ENCODE results near the gene C1orf21. TPM values are rescaled to one million over a fixed set of nuclear protein-coding genes. Genes with fewer than 3 reads are reported as not detected.

The C1orf21 gene
- polyA plus RNA-seq, 1 donor (not counting 4 experiments of a cell fraction or from before 2014, with no cell fraction given) = 44.3 TPM

- H3K9ac ChIP-seq (ENCODE audit: control insufficient read depth, extremely low read depth, insufficient read depth, low read length) = no peak overlapping the region
- no peaks in the 10 kb centered on the region for H3K36me3 ChIP-seq (ENCODE audit: control insufficient read depth in 2 of 2, extremely low read depth in 1 of 2, insufficient read depth in 2 of 2, low read length in 2 of 2)
- no peak for DNase-seq (ENCODE audit: low read depth, low spot score)
- H3K9me3 ChIP-seq (ENCODE audit: control insufficient read depth, low read depth, low read length) = no peaks in the 10 kb centered on the region
- dilution Hi-C loops (cut with MboI; ENCODE audit: extremely low pct_ligation_motif_present, low sequenced_read_pairs) = no loop called here
- peaks cover 4% of the 10 kb centered on the region for H3K27me3 ChIP-seq (ENCODE audit: control insufficient read depth, extremely low read depth, insufficient read depth, low read length)
- no peaks in the 10 kb centered on the region for H4K20me1 ChIP-seq (ENCODE audit: control insufficient read depth, extremely low read depth, insufficient read depth, low read length)
- TF ChIP-seq CTCF (optimal IDR thresholded peaks at IDR 0.05 in 1 of 3, IDR thresholded peaks at IDR 0.05 in 1 of 3, conservative IDR thresholded peaks at IDR 0.05 in 1 of 3; ENCODE audit: extremely low read depth in 1 of 3, insufficient read depth in 2 of 3, low read length in 3 of 3) = no peak
- no peak for TF ChIP-seq EZH2 (IDR thresholded peaks at IDR 0.05; ENCODE audit: low read length)
- H3K9me1 ChIP-seq (ENCODE audit: control insufficient read depth, extremely low read depth, insufficient read depth, low read length) = no peaks in the 10 kb centered on the region
- H3K4me2 ChIP-seq (ENCODE audit: control insufficient read depth, extremely low read depth, insufficient read depth, low read depth, low read length) = no peak overlapping the region
- FAIRE-seq = no peak
- no peaks in the 10 kb centered on the region for H3K4me1 ChIP-seq (ENCODE audit: control insufficient read depth, extremely low read depth, insufficient read depth, low read length)
- no peaks in the 10 kb centered on the region for H3K79me2 ChIP-seq (ENCODE audit: control insufficient read depth, insufficient read depth, low read length)
- no peak overlapping the region for H3K4me3 ChIP-seq (ENCODE audit: control insufficient read depth in 2 of 3, extremely low read depth in 1 of 3, insufficient read depth in 2 of 3, low read depth in 1 of 3, low read length in 3 of 3)
- H2AFZ ChIP-seq (ENCODE audit: control insufficient read depth, low read length) = no peak overlapping the region
- H3K27ac ChIP-seq (ENCODE audit: control insufficient read depth, insufficient read depth, low read length) = no peak overlapping the region
Measured at GRCh38 chr1:184354719-184355118, 32.1 kb upstream of the C1orf21 start.

- Histone ChIP-seq H3K27ac (ENCODE audit: control insufficient read depth, insufficient read depth, low read length) (no peak overlapping the region), H3K27me3 (ENCODE audit: control insufficient read depth, extremely low read depth, insufficient read depth, low read length) (peaks cover 3% of the 10 kb centered on the region), H2AFZ (ENCODE audit: control insufficient read depth, low read length) (no peak overlapping the region), H3K4me3 (ENCODE audit: control insufficient read depth in 2 of 3, extremely low read depth in 1 of 3, insufficient read depth in 2 of 3, low read depth in 1 of 3, low read length in 3 of 3) (no peak overlapping the region), H3K79me2 (ENCODE audit: control insufficient read depth, insufficient read depth, low read length) (no peaks in the 10 kb centered on the region), H4K20me1 (ENCODE audit: control insufficient read depth, extremely low read depth, insufficient read depth, low read length) (no peaks in the 10 kb centered on the region), H3K4me2 (ENCODE audit: control insufficient read depth, extremely low read depth, insufficient read depth, low read depth, low read length) (no peak overlapping the region), H3K36me3 (ENCODE audit: control insufficient read depth in 2 of 2, extremely low read depth in 1 of 2, insufficient read depth in 2 of 2, low read length in 2 of 2) (no peaks in the 10 kb centered on the region), H3K4me1 (ENCODE audit: control insufficient read depth, extremely low read depth, insufficient read depth, low read length) (no peaks in the 10 kb centered on the region), H3K9me1 (ENCODE audit: control insufficient read depth, extremely low read depth, insufficient read depth, low read length) (no peaks in the 10 kb centered on the region), H3K9me3 (ENCODE audit: control insufficient read depth, low read depth, low read length) (no peaks in the 10 kb centered on the region), H3K9ac (ENCODE audit: control insufficient read depth, extremely low read depth, insufficient read depth, low read length) (no peak overlapping the region)
- TF ChIP-seq EZH2 (IDR thresholded peaks at IDR 0.05; ENCODE audit: low read length) (no peak), CTCF (optimal IDR thresholded peaks at IDR 0.05 in 1 of 3, IDR thresholded peaks at IDR 0.05 in 1 of 3, conservative IDR thresholded peaks at IDR 0.05 in 1 of 3; ENCODE audit: extremely low read depth in 1 of 3, insufficient read depth in 2 of 3, low read length in 3 of 3) (no peak)
- no peak for DNase-seq (ENCODE audit: low read depth, low spot score)
- FAIRE-seq = no peak
- dilution Hi-C loops (cut with MboI; ENCODE audit: extremely low pct_ligation_motif_present, low sequenced_read_pairs) = no loop called here
Measured at GRCh38 chr1:184356891-184357290, 29.9 kb upstream of the C1orf21 start.
